Effector memory CD4-positive, alpha-beta T cell (primary cell): ENCODE results near the gene ZGPAT.
"Not testable (repeated sequence)": the region's sequence is repeated elsewhere in the genome, so short reads cannot be mapped to it uniquely, and the experiment has no call there.

Source experiments
- DNase-seq, 3 donors: peaks; one replicate each; pipeline ENCODE4 v3.0.0-alpha.2; 2020
- H3K27ac ChIP-seq: 2 replicates; pipeline ENCODE4 v1.7.0; 2013; ENCODE audit warnings: mild to moderate bottlenecking, low read length, moderate library complexity; ENCODE audit not compliant: insufficient read depth, poor library complexity, severe bottlenecking
- H3K27me3 ChIP-seq: replicated peaks from 2 replicates; pipeline ENCODE4 v1.7.0; 2013; ENCODE audit warnings: mild to moderate bottlenecking, low read length; ENCODE audit not compliant: insufficient read depth, control insufficient read depth, poor library complexity, severe bottlenecking
- H3K36me3 ChIP-seq: 2 replicates; pipeline ENCODE4 v1.7.0; 2013; ENCODE audit warnings: mild to moderate bottlenecking, low read length, moderate library complexity; ENCODE audit not compliant: control insufficient read depth, insufficient read depth
- H3K4me1 ChIP-seq: 2 replicates; pipeline ENCODE4 v1.7.0; 2013; ENCODE audit warnings: low read length, mild to moderate bottlenecking; ENCODE audit not compliant: control insufficient read depth, insufficient read depth, poor library complexity, severe bottlenecking
- H3K4me3 ChIP-seq: 2 replicates; pipeline ENCODE4 v1.7.0; 2013; ENCODE audit warnings: low read length, low read depth, mild to moderate bottlenecking; ENCODE audit not compliant: insufficient read depth, poor library complexity, severe bottlenecking
- H3K9me3 ChIP-seq: 2 replicates; pipeline ENCODE4 v1.7.0; 2013; ENCODE audit warnings: mild to moderate bottlenecking, low read length, moderate library complexity; ENCODE audit not compliant: control insufficient read depth

Gene ZGPAT

GRCh38 chr20:63768591-63769515 is 61.0 kb downstream of the ZGPAT start:
- Histone ChIP-seq H3K27me3 (no peaks in the 10 kb centered on the region), H3K9me3 (no peaks in the 10 kb centered on the region), H3K4me1 (no peaks in the 10 kb centered on the region), H3K36me3 (no peaks in the 10 kb centered on the region), H3K4me3 (no peak overlapping the region), H3K27ac (no peak overlapping the region)
- no peak for DNase-seq

- Histone ChIP-seq H3K27me3 (no peaks in the 10 kb centered on the region), H3K4me1 (no peaks in the 10 kb centered on the region), H3K27ac (no peak overlapping the region), H3K4me3 (no peak overlapping the region), H3K36me3 (no peaks in the 10 kb centered on the region), H3K9me3 (no peaks in the 10 kb centered on the region)
- no peak for DNase-seq
Observed at GRCh38 chr20:63769891-63770474, 62.1 kb downstream of the ZGPAT start.

DNA sequence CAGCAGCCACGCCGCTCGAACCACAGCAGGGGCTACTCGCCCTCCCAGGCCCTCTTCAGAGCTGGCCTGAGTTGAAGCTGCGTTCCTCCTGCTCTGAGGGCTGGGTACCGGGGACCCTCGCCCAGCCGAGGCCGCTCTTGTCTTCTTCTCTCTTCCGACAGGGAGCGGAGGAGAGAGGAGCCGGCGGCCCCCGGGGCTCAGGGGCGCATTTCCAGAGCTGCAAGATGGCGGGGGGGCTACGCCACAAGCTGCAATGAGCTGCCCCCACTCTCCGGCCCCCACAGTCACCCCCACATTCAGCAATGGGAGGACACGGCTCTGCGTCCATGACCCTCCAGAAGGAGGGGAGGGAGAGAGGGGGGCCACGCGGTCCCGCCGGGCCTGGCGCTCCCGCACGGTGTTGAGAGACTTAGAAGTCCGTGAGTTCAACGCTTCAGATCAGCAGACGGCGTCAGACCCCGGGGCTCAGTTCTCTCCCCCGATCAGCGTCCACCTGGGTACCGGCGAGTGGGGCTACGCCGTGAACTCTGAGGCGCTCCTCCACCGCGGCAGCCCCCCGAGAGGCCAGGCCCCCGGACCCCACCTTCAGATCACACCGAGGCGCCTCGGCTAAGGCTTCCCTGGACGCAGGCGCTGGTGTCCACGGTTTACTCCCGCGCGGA is 63.3 kb downstream of the ZGPAT start:
- H3K27ac ChIP-seq, result no peak overlapping the region
- H3K4me3 ChIP-seq, result no peak overlapping the region
- no peaks in the 10 kb centered on the region for H3K27me3 ChIP-seq
- no peaks in the 10 kb centered on the region for H3K9me3 ChIP-seq
- no peaks in the 10 kb centered on the region for H3K36me3 ChIP-seq
- H3K4me1 ChIP-seq, result no peaks in the 10 kb centered on the region
- no peak for DNase-seq

GRCh38 chr20:63772781-63773518 is 65.1 kb downstream of the ZGPAT start:
- Histone ChIP-seq H3K27me3 (no peaks in the 10 kb centered on the region), H3K4me3 (no peak overlapping the region), H3K36me3 (no peaks in the 10 kb centered on the region), H3K4me1 (no peaks in the 10 kb centered on the region), H3K9me3 (no peaks in the 10 kb centered on the region), H3K27ac (no peak overlapping the region)
- DNase-seq, result no peak

- no peak overlapping the region for H3K4me3 ChIP-seq
- no peaks in the 10 kb centered on the region for H3K9me3 ChIP-seq
- no peaks in the 10 kb centered on the region for H3K36me3 ChIP-seq
- no peak for DNase-seq
- H3K4me1 ChIP-seq, result no peaks in the 10 kb centered on the region
- no peaks in the 10 kb centered on the region for H3K27me3 ChIP-seq
- H3K27ac ChIP-seq, result no peak overlapping the region
Observed at GRCh38 chr20:63773571-63774241, 65.9 kb downstream of the ZGPAT start.

DNA sequence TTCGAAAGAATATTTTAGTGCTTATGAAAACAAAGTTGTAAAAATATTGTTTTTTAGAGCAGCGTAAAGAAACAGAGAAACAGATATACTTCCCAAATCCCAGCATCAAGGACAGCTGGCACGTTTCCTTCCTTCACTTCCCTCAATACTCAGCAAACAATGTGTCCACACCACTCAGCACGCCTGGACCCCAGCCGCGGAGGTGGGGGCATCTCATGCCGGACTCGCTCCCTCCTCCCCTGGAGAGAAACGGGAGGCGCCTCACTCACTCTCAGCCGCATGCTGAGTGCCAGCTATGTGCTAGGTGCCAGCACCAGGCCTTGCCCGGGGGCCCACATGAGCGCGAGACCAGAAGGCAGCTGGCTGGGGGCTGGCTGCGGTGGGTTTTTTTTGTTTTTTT is 66.5 kb downstream of the ZGPAT start:
- no peaks in the 10 kb centered on the region for H3K4me1 ChIP-seq
- no peaks in the 10 kb centered on the region for H3K36me3 ChIP-seq
- H3K27me3 ChIP-seq, result no peaks in the 10 kb centered on the region
- no peak for DNase-seq
- H3K4me3 ChIP-seq, result no peak overlapping the region
- H3K27ac ChIP-seq, result no peak overlapping the region
- H3K9me3 ChIP-seq, result no peaks in the 10 kb centered on the region

DNA sequence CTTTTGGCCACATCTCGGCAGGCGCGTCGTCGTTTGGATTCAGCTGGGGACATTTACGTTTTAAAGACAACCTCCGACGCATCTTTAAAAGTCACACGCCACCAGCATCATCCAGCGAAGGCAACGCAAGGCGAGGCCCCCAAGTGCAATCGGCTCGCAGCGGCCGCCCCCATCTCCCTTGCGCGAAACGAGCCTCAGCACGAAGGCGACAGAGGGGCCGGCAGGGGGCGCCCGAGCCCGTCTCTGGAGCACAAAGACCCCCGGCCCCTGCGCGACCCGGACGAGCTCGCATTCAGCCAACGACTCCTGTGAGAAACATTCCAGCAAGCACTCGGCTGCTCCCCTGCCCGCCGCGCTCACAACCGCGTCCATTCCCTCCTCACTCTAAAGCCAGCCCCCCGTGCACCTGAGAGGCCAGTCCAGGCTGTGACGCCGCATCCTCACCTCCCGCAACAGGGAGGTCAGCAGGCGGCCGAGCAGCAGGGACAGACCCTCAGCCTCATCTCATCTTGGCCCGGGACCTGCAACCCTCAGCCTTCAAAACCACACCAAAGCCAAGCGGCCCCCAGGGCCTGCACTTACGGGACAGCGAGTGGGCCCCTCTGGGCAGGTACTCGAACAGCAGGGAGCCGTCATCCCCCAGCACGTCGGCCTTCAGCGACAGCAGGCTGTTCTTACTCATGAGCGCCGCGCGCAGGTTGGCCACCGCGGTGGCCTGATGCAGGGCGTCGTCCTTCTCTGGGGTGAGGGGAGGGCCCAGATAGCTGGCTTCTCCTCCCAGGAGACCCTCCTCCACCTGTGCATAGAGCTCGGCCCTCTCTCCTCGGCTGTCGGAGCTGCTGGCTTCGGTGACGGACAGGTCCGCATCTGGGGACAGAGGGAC is 67.5 kb downstream of the ZGPAT start:
- Histone ChIP-seq H3K27ac (no peak overlapping the region), H3K27me3 (no peaks in the 10 kb centered on the region), H3K36me3 (no peaks in the 10 kb centered on the region), H3K4me3 (no peak overlapping the region), H3K9me3 (no peaks in the 10 kb centered on the region), H3K4me1 (no peaks in the 10 kb centered on the region)
- DNase-seq, result no peak

DNA sequence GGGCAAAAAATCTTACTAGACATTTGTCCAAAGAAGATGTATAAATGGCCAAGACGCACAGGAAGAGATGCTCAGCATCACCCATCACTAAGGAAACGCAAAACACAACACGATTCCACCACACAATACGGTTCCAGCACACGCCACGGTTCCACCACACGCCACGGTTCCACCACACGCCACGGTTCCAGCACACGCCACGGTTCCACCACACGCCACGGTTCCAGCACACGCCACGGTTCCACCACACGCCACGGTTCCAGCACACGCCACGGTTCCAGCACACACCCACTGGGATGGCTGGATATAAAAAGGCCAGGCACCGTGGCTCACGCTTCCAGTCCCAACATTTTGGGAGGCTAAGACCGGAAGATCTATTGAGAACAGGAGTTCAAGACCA is 69.0 kb downstream of the ZGPAT start:
- H3K27ac ChIP-seq, H3K36me3 ChIP-seq, H3K9me3 ChIP-seq, DNase-seq, H3K4me1 ChIP-seq, H3K27me3 ChIP-seq, H3K4me3 ChIP-seq: not testable (repeated sequence)

GRCh38 chr20:63777614-63778013 is 69.8 kb downstream of the ZGPAT start:
- Histone ChIP-seq H3K27me3 (no peaks in the 10 kb centered on the region), H3K4me1 (peaks cover 8% of the 10 kb centered on the region), H3K36me3 (no peaks in the 10 kb centered on the region), H3K4me3 (no peak overlapping the region), H3K9me3 (no peaks in the 10 kb centered on the region), H3K27ac (no peak overlapping the region)
- DNase-seq, result no peak
